HL-60 (cell line): Measurements from ENCODE around the gene DNAH6.
"Not testable (repeated sequence)": the region's sequence is repeated elsewhere in the genome, so short reads cannot be mapped to it uniquely, and the experiment has no call there.

Source experiments
- DNase-seq, 2 experiments: peaks; one replicate each; pipeline ENCODE4 v3.0.0-alpha.2; 2010 to 2020; ENCODE audit warnings: low read depth in 1 of 2, low spot score in 1 of 2
- H3K27ac ChIP-seq: fragments of 250-450 bp; sonication (Bioruptor Pico); replicated peaks from 2 replicates; pipeline ENCODE4 v1.5.1; 2020; ENCODE audit warnings: mild to moderate bottlenecking, moderate library complexity
- H3K27me3 ChIP-seq: fragments of 250-450 bp; sonication (Bioruptor Pico); 2 replicates; pipeline ENCODE4 v1.5.1; 2021; ENCODE audit warnings: mild to moderate bottlenecking, moderate library complexity; ENCODE audit not compliant: insufficient read depth, poor library complexity, severe bottlenecking
- H3K4me3 ChIP-seq: replicated peaks from 2 replicates; pipeline ENCODE4 v1.5.1; 2011; ENCODE audit warnings: mild to moderate bottlenecking, control low read depth, low read length; ENCODE audit not compliant: insufficient read depth
- GABPA ChIP-seq: IDR thresholded peaks from 2 replicates; pipeline ENCODE4 v1.6.1; 2012; ENCODE audit warnings: low read depth
- POLR2AphosphoS5 ChIP-seq: IDR thresholded peaks from 2 replicates; pipeline ENCODE4 v1.6.1; 2012; ENCODE audit warnings: low read depth
- SPI1 ChIP-seq: IDR thresholded peaks from 2 replicates; pipeline ENCODE4 v1.6.1; 2012; ENCODE audit warnings: low read depth, mild to moderate bottlenecking, borderline replicate concordance
- TF ChIP-seq, protein P1 (sequence below): IDR thresholded peaks from one replicate; pipeline ENCODE4 v1.5.1; 2011; ENCODE audit warnings: low read length, control low read depth, inconsistent platforms; ENCODE audit not compliant: insufficient read depth
- TF ChIP-seq, protein P2 (sequence below): IDR thresholded peaks from 2 replicates; pipeline ENCODE4 v1.6.1; 2012; ENCODE audit warnings: low read depth; ENCODE audit not compliant: insufficient replicate concordance

The DNAH6 gene

DNA sequence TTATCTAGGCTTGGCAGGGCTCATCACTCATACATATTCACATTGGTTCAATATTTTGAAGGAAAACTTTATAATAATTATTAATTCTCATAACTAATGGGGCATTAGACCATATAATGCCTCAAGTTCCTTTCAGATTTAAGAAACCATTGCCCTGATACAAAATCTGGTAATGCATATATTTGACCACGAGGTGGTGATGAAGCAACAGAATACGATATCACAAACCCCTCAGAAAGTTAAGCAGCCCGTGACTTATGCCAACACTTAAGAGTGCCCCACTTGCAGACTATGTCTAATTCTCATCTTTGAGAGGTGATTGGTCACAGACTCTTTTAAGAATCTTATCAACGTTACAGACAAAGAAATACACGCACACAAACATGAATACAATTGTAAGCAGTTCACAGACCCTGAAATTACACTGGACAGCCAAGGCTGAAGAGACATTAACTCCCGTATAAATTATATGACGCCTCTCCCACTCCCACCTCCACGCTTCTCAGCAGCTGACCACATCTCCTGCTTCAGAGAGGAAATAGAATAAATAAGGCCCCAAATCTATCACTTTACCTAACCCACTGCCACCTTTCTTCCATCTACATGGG is 20.7 kb upstream of the DNAH6 start:
- no peak overlapping the region for H3K27ac ChIP-seq

DNA sequence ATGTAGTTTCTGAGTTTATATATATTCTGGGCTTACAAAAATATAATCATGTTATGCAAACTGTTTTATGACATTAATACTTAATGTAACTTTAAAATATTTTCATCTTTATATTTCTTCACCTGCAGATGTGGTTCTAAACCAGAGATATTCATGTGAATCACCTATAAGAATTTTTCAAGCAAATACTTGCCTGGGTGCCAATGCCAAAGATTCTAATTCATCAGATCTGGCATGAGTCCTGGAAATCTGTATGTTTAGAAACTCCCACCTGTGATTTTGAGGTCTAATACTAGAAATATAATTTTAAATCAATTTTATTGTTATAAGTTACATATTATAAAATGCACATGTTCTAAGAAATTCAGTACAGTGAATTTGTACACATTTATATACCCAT is 19.9 kb upstream of the DNAH6 start:
- Histone ChIP-seq H3K27ac (no peak overlapping the region), H3K27me3 (peaks cover 4% of the 10 kb centered on the region), H3K4me3 (no peak overlapping the region)
- DNase-seq, result no peak
- no peak for TF ChIP-seq POLR2AphosphoS5
- TF ChIP-seq, protein P1, sequence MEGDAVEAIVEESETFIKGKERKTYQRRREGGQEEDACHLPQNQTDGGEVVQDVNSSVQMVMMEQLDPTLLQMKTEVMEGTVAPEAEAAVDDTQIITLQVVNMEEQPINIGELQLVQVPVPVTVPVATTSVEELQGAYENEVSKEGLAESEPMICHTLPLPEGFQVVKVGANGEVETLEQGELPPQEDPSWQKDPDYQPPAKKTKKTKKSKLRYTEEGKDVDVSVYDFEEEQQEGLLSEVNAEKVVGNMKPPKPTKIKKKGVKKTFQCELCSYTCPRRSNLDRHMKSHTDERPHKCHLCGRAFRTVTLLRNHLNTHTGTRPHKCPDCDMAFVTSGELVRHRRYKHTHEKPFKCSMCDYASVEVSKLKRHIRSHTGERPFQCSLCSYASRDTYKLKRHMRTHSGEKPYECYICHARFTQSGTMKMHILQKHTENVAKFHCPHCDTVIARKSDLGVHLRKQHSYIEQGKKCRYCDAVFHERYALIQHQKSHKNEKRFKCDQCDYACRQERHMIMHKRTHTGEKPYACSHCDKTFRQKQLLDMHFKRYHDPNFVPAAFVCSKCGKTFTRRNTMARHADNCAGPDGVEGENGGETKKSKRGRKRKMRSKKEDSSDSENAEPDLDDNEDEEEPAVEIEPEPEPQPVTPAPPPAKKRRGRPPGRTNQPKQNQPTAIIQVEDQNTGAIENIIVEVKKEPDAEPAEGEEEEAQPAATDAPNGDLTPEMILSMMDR, result no peak
- TF ChIP-seq, protein P2, sequence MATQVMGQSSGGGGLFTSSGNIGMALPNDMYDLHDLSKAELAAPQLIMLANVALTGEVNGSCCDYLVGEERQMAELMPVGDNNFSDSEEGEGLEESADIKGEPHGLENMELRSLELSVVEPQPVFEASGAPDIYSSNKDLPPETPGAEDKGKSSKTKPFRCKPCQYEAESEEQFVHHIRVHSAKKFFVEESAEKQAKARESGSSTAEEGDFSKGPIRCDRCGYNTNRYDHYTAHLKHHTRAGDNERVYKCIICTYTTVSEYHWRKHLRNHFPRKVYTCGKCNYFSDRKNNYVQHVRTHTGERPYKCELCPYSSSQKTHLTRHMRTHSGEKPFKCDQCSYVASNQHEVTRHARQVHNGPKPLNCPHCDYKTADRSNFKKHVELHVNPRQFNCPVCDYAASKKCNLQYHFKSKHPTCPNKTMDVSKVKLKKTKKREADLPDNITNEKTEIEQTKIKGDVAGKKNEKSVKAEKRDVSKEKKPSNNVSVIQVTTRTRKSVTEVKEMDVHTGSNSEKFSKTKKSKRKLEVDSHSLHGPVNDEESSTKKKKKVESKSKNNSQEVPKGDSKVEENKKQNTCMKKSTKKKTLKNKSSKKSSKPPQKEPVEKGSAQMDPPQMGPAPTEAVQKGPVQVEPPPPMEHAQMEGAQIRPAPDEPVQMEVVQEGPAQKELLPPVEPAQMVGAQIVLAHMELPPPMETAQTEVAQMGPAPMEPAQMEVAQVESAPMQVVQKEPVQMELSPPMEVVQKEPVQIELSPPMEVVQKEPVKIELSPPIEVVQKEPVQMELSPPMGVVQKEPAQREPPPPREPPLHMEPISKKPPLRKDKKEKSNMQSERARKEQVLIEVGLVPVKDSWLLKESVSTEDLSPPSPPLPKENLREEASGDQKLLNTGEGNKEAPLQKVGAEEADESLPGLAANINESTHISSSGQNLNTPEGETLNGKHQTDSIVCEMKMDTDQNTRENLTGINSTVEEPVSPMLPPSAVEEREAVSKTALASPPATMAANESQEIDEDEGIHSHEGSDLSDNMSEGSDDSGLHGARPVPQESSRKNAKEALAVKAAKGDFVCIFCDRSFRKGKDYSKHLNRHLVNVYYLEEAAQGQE, result no peak
- TF ChIP-seq SPI1, result no peak
- no peak for TF ChIP-seq GABPA

More for the DNA sequence above, 20.7 kb upstream of the DNAH6 start:
- Histone ChIP-seq H3K27me3 (peaks cover 4% of the 10 kb centered on the region), H3K4me3 (no peak overlapping the region)
- TF ChIP-seq, protein P1, result peak; percentile 27
- no peak for TF ChIP-seq POLR2AphosphoS5
- DNase-seq, result peak; percentile 6 to 27

DNA sequence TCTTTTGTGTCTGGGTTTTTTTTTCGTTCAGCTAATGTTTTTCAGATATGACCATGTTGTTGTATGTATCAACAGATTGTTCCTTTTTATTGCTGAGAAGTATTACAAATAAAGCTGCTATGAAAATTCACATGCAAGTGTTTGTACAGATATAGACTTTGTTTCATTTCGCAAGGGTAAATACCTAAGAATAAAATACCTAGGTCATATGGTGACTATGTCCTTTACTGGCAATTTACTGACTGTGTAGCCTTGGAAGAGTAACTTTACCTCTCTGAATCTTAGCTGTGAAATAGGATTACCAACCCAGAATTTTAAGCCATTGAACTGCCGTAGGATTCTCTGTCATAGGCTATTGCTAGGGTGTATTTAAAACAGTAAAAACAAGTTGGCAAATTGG is 19.0 kb upstream of the DNAH6 start:
- no peak overlapping the region for H3K27ac ChIP-seq
- no peak for DNase-seq
- H3K4me3 ChIP-seq, result no peak overlapping the region
- peaks cover 4% of the 10 kb centered on the region for H3K27me3 ChIP-seq
- TF ChIP-seq, protein P1, result no peak
- TF ChIP-seq POLR2AphosphoS5 (no peak), GABPA (no peak)

DNA sequence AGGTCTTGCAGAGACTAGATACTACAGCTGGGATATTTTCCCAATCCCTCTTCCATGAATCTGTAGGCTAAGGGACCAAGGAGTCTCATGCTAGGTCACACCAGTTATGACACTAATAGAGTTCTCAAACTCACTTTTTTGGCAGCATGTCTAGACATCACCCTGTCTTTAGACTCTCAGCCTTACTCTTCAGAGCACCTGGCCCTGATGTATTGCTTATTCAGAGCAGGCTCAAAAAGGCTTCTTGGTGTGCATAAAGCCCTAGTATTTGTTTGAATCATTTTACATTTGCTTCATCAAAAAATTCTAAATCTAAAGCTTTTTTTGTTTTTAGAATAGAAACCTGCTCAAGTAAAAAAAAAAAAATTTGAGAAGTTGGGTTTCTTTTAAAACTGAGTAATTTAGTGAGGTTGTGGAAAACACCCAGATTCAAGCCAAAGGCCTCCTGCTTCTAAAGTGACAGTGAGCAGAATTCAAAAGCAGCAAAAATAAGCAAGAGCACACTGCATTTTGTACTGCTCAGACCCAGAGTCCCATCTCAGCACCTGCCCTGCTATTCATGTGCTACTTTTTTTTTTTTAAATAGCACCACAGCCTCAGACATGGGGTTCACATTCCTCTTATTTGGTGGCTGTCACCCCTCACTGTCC is 18.0 kb upstream of the DNAH6 start:
- Histone ChIP-seq H3K4me3 (no peak overlapping the region), H3K27ac (no peak overlapping the region), H3K27me3 (peaks cover 4% of the 10 kb centered on the region)
- no peak for TF ChIP-seq SPI1
- TF ChIP-seq POLR2AphosphoS5, result no peak
- TF ChIP-seq, protein P2, result no peak
- DNase-seq, result no peak

DNA sequence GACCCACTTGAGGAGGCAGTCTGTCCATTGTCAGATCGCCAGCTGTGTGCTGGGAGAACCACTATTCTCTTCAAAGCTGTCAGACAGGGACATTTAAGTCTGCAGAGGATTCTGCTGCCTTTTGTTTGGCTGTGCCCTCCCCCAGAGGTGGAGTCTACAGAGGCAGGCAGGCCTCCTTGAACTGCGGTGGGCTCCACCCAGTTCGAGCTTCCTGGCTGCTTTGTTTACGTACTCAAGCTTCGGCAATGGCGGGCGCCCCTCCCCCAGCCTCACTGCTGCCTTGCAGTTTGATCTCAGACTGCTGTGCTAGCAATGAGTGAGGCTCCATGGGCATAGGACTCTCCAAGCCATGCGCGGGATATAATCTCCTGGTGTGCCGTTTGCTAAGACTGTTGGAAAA is 5.3 kb upstream of the DNAH6 start:
- not testable (repeated sequence) for DNase-seq, H3K4me3 ChIP-seq, H3K27ac ChIP-seq, H3K27me3 ChIP-seq
